ENCODE data around the gene AGBL1.

Gene AGBL1

GRCh38 chr15:86042226-86042625 is 37.4 kb upstream of the AGBL1 start:
- no peak for TF ChIP-seq CTCF (conservative IDR thresholded peaks at IDR 0.05; ENCODE audit: low read depth, low read length)
- H3K4me3 ChIP-seq (ENCODE audit: low read depth, low read length), result no peak overlapping the region
- DNase-seq (ENCODE audit: low read depth), result no peak

GRCh38 chr15:86044981-86045380 is 34.7 kb upstream of the AGBL1 start:
- DNase-seq (ENCODE audit: low read depth), result no peak
- no peak overlapping the region for H3K4me3 ChIP-seq (ENCODE audit: low read depth, low read length)
- TF ChIP-seq CTCF (conservative IDR thresholded peaks at IDR 0.05; ENCODE audit: low read depth, low read length), result no peak

- no peak for DNase-seq (ENCODE audit: low read depth)
- no peak overlapping the region for H3K4me3 ChIP-seq (ENCODE audit: low read depth, low read length)
- TF ChIP-seq CTCF (conservative IDR thresholded peaks at IDR 0.05; ENCODE audit: low read depth, low read length), result no peak
These were observed 25.3 kb upstream of the AGBL1 start for GRCh38 chr15:86054338-86054737.

GRCh38 chr15:86055688-86056087 is 24.0 kb upstream of the AGBL1 start:
- no peak overlapping the region for H3K4me3 ChIP-seq (ENCODE audit: low read depth, low read length)
- no peak for TF ChIP-seq CTCF (conservative IDR thresholded peaks at IDR 0.05; ENCODE audit: low read depth, low read length)
- DNase-seq (ENCODE audit: low read depth), result no peak

- H3K4me3 ChIP-seq (ENCODE audit: low read depth, low read length), result no peak overlapping the region
- DNase-seq (ENCODE audit: low read depth), result no peak
- TF ChIP-seq CTCF (conservative IDR thresholded peaks at IDR 0.05; ENCODE audit: low read depth, low read length), result no peak
These were observed 19.8 kb upstream of the AGBL1 start for GRCh38 chr15:86059851-86060250.

GRCh38 chr15:86060674-86061073 is 19.0 kb upstream of the AGBL1 start:
- DNase-seq (ENCODE audit: low read depth), result no peak
- H3K4me3 ChIP-seq (ENCODE audit: low read depth, low read length), result no peak overlapping the region
- no peak for TF ChIP-seq CTCF (conservative IDR thresholded peaks at IDR 0.05; ENCODE audit: low read depth, low read length)

- no peak overlapping the region for H3K4me3 ChIP-seq (ENCODE audit: low read depth, low read length)
- DNase-seq (ENCODE audit: low read depth), result no peak
- no peak for TF ChIP-seq CTCF (conservative IDR thresholded peaks at IDR 0.05; ENCODE audit: low read depth, low read length)
These were observed 18.1 kb upstream of the AGBL1 start for GRCh38 chr15:86061581-86061980.

Measured in choroid plexus epithelial cell (primary cell).